ENCODE results near the gene CD4. TPM values are rescaled to one million over a fixed set of nuclear protein-coding genes. Genes with fewer than 3 reads are reported as not detected.

The CD4 gene
- total and polyA plus RNA-seq, 2 donors (not counting 3 experiments of a cell fraction or from before 2014, with no cell fraction given), result not detected

DNA sequence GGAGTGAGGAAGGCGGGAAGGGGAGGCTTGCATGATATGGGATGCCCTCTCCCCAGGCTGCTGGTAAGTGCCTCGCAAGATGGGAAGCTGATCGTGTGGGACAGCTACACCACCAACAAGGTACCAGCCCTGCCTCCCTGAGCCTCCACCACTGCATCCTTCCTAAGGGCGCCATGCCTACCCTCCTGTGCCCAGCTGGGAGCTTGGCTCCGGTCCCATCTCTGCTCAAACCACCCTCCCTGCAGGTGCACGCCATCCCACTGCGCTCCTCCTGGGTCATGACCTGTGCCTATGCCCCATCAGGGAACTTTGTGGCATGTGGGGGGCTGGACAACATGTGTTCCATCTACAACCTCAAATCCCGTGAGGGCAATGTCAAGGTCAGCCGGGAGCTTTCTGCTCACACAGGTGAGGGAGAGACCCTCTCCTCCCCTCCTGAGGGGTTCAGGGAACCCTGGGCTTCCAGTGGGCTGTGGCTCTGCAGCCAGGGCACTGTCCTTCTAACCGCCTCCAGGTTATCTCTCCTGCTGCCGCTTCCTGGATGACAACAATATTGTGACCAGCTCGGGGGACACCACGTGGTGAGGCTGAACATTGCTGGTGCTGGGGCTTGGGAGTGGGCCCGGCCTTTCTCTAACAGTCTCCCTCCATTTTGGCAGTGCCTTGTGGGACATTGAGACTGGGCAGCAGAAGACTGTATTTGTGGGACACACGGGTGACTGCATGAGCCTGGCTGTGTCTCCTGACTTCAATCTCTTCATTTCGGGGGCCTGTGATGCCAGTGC is 54.0 kb downstream of the CD4 start:
- intact Hi-C loops (cut with micrococcal nuclease) (no loop called here), dilution Hi-C loops (cut with MboI; ENCODE audit: extremely low pct_ligation_motif_present, low sequenced_read_pairs) (no loop called here)
- H3K9ac ChIP-seq (replicated peaks; ENCODE audit: extremely low read depth, insufficient read depth, low read length), result no peak overlapping the region
- no peak for TF ChIP-seq JUN (IDR thresholded peaks at IDR 0.05; ENCODE audit: borderline replicate concordance, insufficient read depth, insufficient read length, low read depth)
- TF ChIP-seq, protein P1, sequence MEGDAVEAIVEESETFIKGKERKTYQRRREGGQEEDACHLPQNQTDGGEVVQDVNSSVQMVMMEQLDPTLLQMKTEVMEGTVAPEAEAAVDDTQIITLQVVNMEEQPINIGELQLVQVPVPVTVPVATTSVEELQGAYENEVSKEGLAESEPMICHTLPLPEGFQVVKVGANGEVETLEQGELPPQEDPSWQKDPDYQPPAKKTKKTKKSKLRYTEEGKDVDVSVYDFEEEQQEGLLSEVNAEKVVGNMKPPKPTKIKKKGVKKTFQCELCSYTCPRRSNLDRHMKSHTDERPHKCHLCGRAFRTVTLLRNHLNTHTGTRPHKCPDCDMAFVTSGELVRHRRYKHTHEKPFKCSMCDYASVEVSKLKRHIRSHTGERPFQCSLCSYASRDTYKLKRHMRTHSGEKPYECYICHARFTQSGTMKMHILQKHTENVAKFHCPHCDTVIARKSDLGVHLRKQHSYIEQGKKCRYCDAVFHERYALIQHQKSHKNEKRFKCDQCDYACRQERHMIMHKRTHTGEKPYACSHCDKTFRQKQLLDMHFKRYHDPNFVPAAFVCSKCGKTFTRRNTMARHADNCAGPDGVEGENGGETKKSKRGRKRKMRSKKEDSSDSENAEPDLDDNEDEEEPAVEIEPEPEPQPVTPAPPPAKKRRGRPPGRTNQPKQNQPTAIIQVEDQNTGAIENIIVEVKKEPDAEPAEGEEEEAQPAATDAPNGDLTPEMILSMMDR (IDR thresholded peaks at IDR 0.05; ENCODE audit: extremely low read depth in 1 of 2, insufficient read depth in 1 of 2, low read depth in 1 of 2, low read length in 2 of 2), result no peak
- no peak for TF ChIP-seq MYC (IDR thresholded peaks at IDR 0.05; ENCODE audit: low read depth, low read length)
- no peak for TF ChIP-seq MAX (IDR thresholded peaks at IDR 0.05; ENCODE audit: insufficient read depth, insufficient read length)
- TF ChIP-seq POLR2AphosphoS5 (IDR thresholded peaks at IDR 0.05; ENCODE audit: insufficient read depth, low read depth, low read length), result no peak
- no peak for TF ChIP-seq GATA2 (IDR thresholded peaks at IDR 0.05; ENCODE audit: insufficient read depth, insufficient read length, low read depth, low read length)
- TF ChIP-seq POLR2A (IDR thresholded peaks at IDR 0.05; ENCODE audit: low read depth, low read length), result no peak
- no peak for TF ChIP-seq EZH2 (IDR thresholded peaks at IDR 0.05; ENCODE audit: borderline replicate concordance, low read depth, low read length, severe bottlenecking)
- no peak for TF ChIP-seq FOS (IDR thresholded peaks at IDR 0.05; ENCODE audit: borderline replicate concordance, insufficient read depth, low read length)
- no peaks in the 10 kb centered on the region for H3K9me3 ChIP-seq (replicated peaks; ENCODE audit: control insufficient read depth, insufficient read depth, low read length)
- H3K27me3 ChIP-seq (ENCODE audit: control insufficient read depth in 2 of 2, insufficient read depth in 2 of 2, low read length in 2 of 2), result no peaks in the 10 kb centered on the region
- no peaks in the 10 kb centered on the region for H3K4me1 ChIP-seq (ENCODE audit: control insufficient read depth, extremely low read depth, insufficient read depth, low read length)
- peaks cover 5 to 62% of the 10 kb centered on the region in 2 experiments for H3K36me3 ChIP-seq (ENCODE audit: control insufficient read depth in 2 of 2, extremely low read depth in 1 of 2, insufficient read depth in 2 of 2, low read length in 2 of 2)
- H3K4me3 ChIP-seq (replicated peaks in 1 of 3; ENCODE audit: insufficient read depth in 1 of 3, low read depth in 1 of 3, low read length in 3 of 3), result no peak overlapping the region
- FAIRE-seq, result no peak
- H3K79me2 ChIP-seq (ENCODE audit: control insufficient read depth, insufficient read depth, low read length), result no peaks in the 10 kb centered on the region
- no peak overlapping the region for H2AFZ ChIP-seq (ENCODE audit: low read depth, low read length)
- ChIA-PET POLR2A (interaction anchor here (1.2 kb wide), 1 partner anchor 9 kb away, joined by 3 read pairs; the partner anchor contains the start of gene USP5), CTCF (no interaction called here)
- no peak for DNase-seq (ENCODE audit: low read depth, low spot score)
- H3K27ac ChIP-seq (ENCODE audit: insufficient read depth, low read depth, low read length), result no peak overlapping the region
- H3K4me2 ChIP-seq (ENCODE audit: insufficient read depth, low read length), result no peak overlapping the region
- H4K20me1 ChIP-seq (replicated peaks; ENCODE audit: control insufficient read depth, extremely low read depth, insufficient read depth, low read length), result no peaks in the 10 kb centered on the region
- no TSS peak for BruUV-seq (replicated peaks)
- H3K9me1 ChIP-seq (replicated peaks; ENCODE audit: control insufficient read depth, extremely low read depth, insufficient read depth, low read length), result no peaks in the 10 kb centered on the region
